SK-N-SH (cell line): Measurements from ENCODE around the gene GDPD5. TPM values are rescaled to one million over a fixed set of nuclear protein-coding genes. Genes with fewer than 3 reads are reported as not detected.

Experiments
- CTCF ChIA-PET: fragments of 300-600, 350-600 bp; formaldehyde crosslinking; extraction: SDS; loops from one replicate; lab custom pipeline; 2021; lab: Yijun Ruan, JAX
- POLR2A ChIA-PET: fragments of 350-600 bp; sonication (Branson Sonifier 250); formaldehyde crosslinking; extraction: SDS; loops from one replicate; lab custom pipeline; 2020; ENCODE audit warnings: antibody characterized with exemption, inconsistent platforms; lab: Yijun Ruan, JAX
- DNase-seq: peaks from one replicate; pipeline ENCODE4 v3.0.0; 2012
- H2AFZ ChIP-seq: fragments of 200-600 bp; sonication (generic); 2 replicates; pipeline ENCODE4 v1.8.1; 2016; ENCODE audit warnings: antibody characterized with exemption, mild to moderate bottlenecking, low read depth
- H3F3A ChIP-seq: fragments of 200-600 bp; sonication (generic); replicated peaks from 2 replicates; pipeline ENCODE3; 2016; ENCODE audit warnings: antibody characterized with exemption, mild to moderate bottlenecking; ENCODE audit not compliant: insufficient read depth
- H3K27ac ChIP-seq, 2 experiments: fragments of 200-500 bp in 1 of 2; fragments of 200-600 bp in 1 of 2; sonication (Bioruptor generic) in 1 of 2; sonication (generic), shearing (Covaris generic) in 1 of 2; 2 replicates each; pipeline versions ENCODE4 v1.5.1 to v1.6.1; 2014 to 2016; ENCODE audit warnings: low read depth in 2 of 2, inconsistent platforms in 1 of 2, low read length in 1 of 2, mild to moderate bottlenecking in 1 of 2, mixed read lengths in 1 of 2
- H3K27me3 ChIP-seq: fragments of 200-600 bp; sonication (generic), shearing (Covaris generic); 2 replicates; pipeline ENCODE4 v1.6.1; 2016; ENCODE audit warnings: mixed run types; ENCODE audit not compliant: insufficient read depth
- H3K36me3 ChIP-seq, 2 experiments: fragments of 200-500 bp in 1 of 2; fragments of 200-600 bp in 1 of 2; sonication (Bioruptor generic) in 1 of 2; sonication (generic) in 1 of 2; replicated peaks in 1 of 2; 2 replicates each; pipeline versions ENCODE3 to v1.5.1; 2014 to 2016; ENCODE audit warnings: low read length in 1 of 2, mild to moderate bottlenecking in 1 of 2; ENCODE audit not compliant: insufficient read depth in 2 of 2, control insufficient read depth in 1 of 2
- H3K4me1 ChIP-seq, 2 experiments: fragments of 200-500 bp in 1 of 2; fragments of 200-600 bp in 1 of 2; sonication (Bioruptor generic) in 1 of 2; sonication (generic), shearing (Covaris generic) in 1 of 2; 2 replicates each; pipeline versions ENCODE4 v1.5.1 to v1.6.1; 2014 to 2016; ENCODE audit warnings: low read depth in 1 of 2, low read length in 1 of 2, mixed run types in 1 of 2; ENCODE audit not compliant: insufficient read depth in 2 of 2, control insufficient read depth in 1 of 2
- H3K4me2 ChIP-seq: fragments of 200-600 bp; sonication (generic), shearing (Covaris generic); 2 replicates; pipeline ENCODE4 v1.6.1; 2017; ENCODE audit warnings: mixed run types
- H3K4me3 ChIP-seq, 2 experiments: fragments of 200-500 bp in 1 of 2; fragments of 200-600 bp in 1 of 2; sonication (Bioruptor generic) in 1 of 2; sonication (generic), shearing (Covaris generic) in 1 of 2; 2 replicates each; pipeline versions ENCODE4 v1.5.1 to v1.8.1; 2014 to 2016; ENCODE audit warnings: low read depth in 2 of 2, inconsistent platforms in 1 of 2, low read length in 1 of 2, mild to moderate bottlenecking in 1 of 2, mixed read lengths in 1 of 2, moderate library complexity in 1 of 2
- H3K79me2 ChIP-seq: fragments of 200-600 bp; sonication (generic); 2 replicates; pipeline ENCODE4 v1.8.1; 2017; ENCODE audit warnings: mild to moderate bottlenecking; ENCODE audit not compliant: insufficient read depth
- H3K9ac ChIP-seq: fragments of 200-600 bp; sonication (generic); 2 replicates; pipeline ENCODE4 v1.6.1; 2017; ENCODE audit warnings: mixed run types
- H3K9me2 ChIP-seq: fragments of 200-600 bp; sonication (generic); 2 replicates; pipeline ENCODE4 v1.6.1; 2017; ENCODE audit warnings: mixed run types
- H3K9me3 ChIP-seq: fragments of 200-600 bp; sonication (generic); 2 replicates; pipeline ENCODE4 v1.6.1; 2017; ENCODE audit warnings: mixed run types, mild to moderate bottlenecking, moderate library complexity
- H4K20me1 ChIP-seq: fragments of 200-600 bp; sonication (generic); 2 replicates; pipeline ENCODE4 v1.6.1; 2017; ENCODE audit warnings: mild to moderate bottlenecking, mixed run types; ENCODE audit not compliant: insufficient read depth
- CTCF ChIP-seq: fragments of 200-600 bp; sonication (generic); IDR thresholded peaks from 2 replicates; pipeline ENCODE4 v1.6.1; 2017; ENCODE audit warnings: antibody characterized with exemption, mild to moderate bottlenecking, moderate library complexity
- ELF1 ChIP-seq: IDR thresholded peaks from 2 replicates; pipeline ENCODE4 v1.4.0; 2012
- EZH2phosphoT487 ChIP-seq: fragments of 200-600 bp; sonication (generic); IDR thresholded peaks from 2 replicates; pipeline ENCODE4 v1.6.1; 2017; ENCODE audit warnings: low read depth, mixed run types, mild to moderate bottlenecking, antibody characterized with exemption, moderate library complexity, borderline replicate concordance
- FOSL2 ChIP-seq: IDR thresholded peaks from 2 replicates; pipeline ENCODE4 v1.4.0; 2012; ENCODE audit warnings: low read depth, mild to moderate bottlenecking, moderate library complexity, borderline replicate concordance
- FOXM1 ChIP-seq: IDR thresholded peaks from 2 replicates; pipeline ENCODE4 v1.4.0; 2012; ENCODE audit warnings: low read depth, mild to moderate bottlenecking
- JUND ChIP-seq: IDR thresholded peaks from 2 replicates; pipeline ENCODE4 v1.4.0; 2012
- MEF2A ChIP-seq: IDR thresholded peaks from 2 replicates; pipeline ENCODE4 v1.4.0; 2012; ENCODE audit warnings: low read depth, borderline replicate concordance
- NRF1 ChIP-seq: IDR thresholded peaks from 2 replicates; pipeline ENCODE4 v1.6.1; 2012; ENCODE audit warnings: low read depth, mild to moderate bottlenecking, low read length
- RAD21 ChIP-seq: IDR thresholded peaks from 2 replicates; pipeline ENCODE4 v1.6.1; 2012; ENCODE audit warnings: mild to moderate bottlenecking, low read length
- RXRA ChIP-seq: IDR thresholded peaks from 2 replicates; pipeline ENCODE4 v1.4.0; 2012; ENCODE audit warnings: low read depth, mild to moderate bottlenecking, borderline replicate concordance
- SIN3A ChIP-seq: IDR thresholded peaks from 2 replicates; pipeline ENCODE4 v1.6.1; 2012; ENCODE audit warnings: low read depth, mild to moderate bottlenecking, low read length, moderate library complexity, borderline replicate concordance
- SMC3 ChIP-seq: IDR thresholded peaks from 2 replicates; pipeline ENCODE4 v1.6.1; 2012; ENCODE audit warnings: low read depth, low read length, improper control_type of control experiment
- TAF1 ChIP-seq: IDR thresholded peaks from 2 replicates; pipeline ENCODE4 v1.6.1; 2012; ENCODE audit warnings: low read depth, mild to moderate bottlenecking, low read length, moderate library complexity, borderline replicate concordance
- ZBTB33 ChIP-seq: IDR thresholded peaks from 2 replicates; pipeline ENCODE4 v1.4.0; 2012; ENCODE audit warnings: low read depth, borderline replicate concordance
- WGBS: methylation state at CpG from one replicate; pipeline ENCODE4 v1.1.6; 2017; ENCODE audit warnings: low lambda C conversion rate; 5-methylcytosine and 5-hydroxymethylcytosine counted together
- polyA plus RNA-seq, 3 experiments: library from polyadenylated mRNA; depleted of rRNA; stranded (reverse); fragments of >200 nt; gene quantifications; 2 replicates each; pipeline ENCODE4 v1.2.3, GENCODE V29; 2012

GDPD5 gene
- polyA plus RNA-seq, 1 of the 3 experiments (the other 2 are of a cell fraction), result 2.2 TPM

GRCh38 chr11:75449776-75450175, 76.0 kb downstream of the GDPD5 start (continued):
- no peak for TF ChIP-seq ZBTB33
- no peak for TF ChIP-seq JUND
- no peak for TF ChIP-seq CTCF
- TF ChIP-seq NRF1, result no peak
- TF ChIP-seq EZH2phosphoT487, result no peak
- no peak for TF ChIP-seq MEF2A
- no peak for TF ChIP-seq ELF1
- TF ChIP-seq FOXM1, result no peak
- no peak for TF ChIP-seq RXRA
- TF ChIP-seq SMC3, result no peak
- TF ChIP-seq SIN3A, result no peak
- no peak for TF ChIP-seq FOSL2
- TF ChIP-seq RAD21, result no peak

- Histone ChIP-seq H3K4me1 (peaks cover 0 to 2% of the 10 kb centered on the region in 2 experiments; a peak in 1 of 4 replicates), H3K79me2 (no peaks in the 10 kb centered on the region), H3F3A (no peaks in the 10 kb centered on the region), H3K9me2 (no peaks in the 10 kb centered on the region), H4K20me1 (no peaks in the 10 kb centered on the region), H2AFZ (no peak overlapping the region), H3K9me3 (no peaks in the 10 kb centered on the region), H3K4me2 (no peak overlapping the region), H3K36me3 (no peaks in the 10 kb centered on the region), H3K27me3 (no peaks in the 10 kb centered on the region), H3K4me3 (no peak overlapping the region), H3K9ac (no peak overlapping the region), H3K27ac (no peak overlapping the region)
- 52% methylated on average over 3 of the region's 10 CpGs for WGBS
- ChIA-PET CTCF (interaction anchor here (0.6 to 5.5 kb wide), 3 partner anchors 36 to 83 kb away, joined by 3 to 44 read pairs (median 3); partner anchors contain the start of gene GDPD5), POLR2A (no interaction called here)
- TF ChIP-seq RAD21, result no peak
- TF ChIP-seq SIN3A, result no peak
- TF ChIP-seq TAF1, result no peak
- no peak for DNase-seq
These were observed 76.5 kb downstream of the GDPD5 start for GRCh38 chr11:75449271-75449670.
